Measurements from ENCODE around the gene MGRN1.

The MGRN1 gene

DNA sequence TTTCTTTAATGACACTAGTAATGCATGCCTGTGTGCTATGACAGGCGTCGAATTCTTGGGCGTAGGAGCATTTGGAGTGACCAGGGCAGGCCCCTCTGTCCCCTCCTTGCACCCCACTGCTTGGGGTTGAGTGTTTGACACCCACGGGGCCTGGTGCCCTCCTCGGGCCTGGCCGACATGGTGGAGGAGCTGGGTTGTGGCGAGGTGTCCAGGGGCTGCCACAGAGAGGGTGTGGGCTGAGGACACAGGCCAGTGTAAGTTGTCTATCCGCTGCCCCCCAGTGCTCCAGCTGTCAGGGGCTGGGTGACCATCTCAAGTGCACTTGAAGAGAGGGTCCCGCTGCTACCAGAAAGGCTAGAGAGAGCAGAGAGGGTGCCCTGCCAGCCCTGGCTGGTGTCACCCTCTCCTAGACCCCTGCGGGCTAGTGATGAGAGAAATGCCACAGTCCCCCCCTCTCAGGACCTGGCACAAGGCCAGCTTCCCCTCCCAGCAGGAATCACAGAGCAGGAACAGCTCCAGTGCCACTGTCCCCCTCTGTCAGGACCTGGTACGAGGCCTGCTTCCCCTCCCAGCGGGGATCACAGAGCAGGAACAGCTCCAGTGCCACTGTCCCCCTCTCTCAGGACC lies 30.5 kb downstream of the MGRN1 start:
- no peak for DNase-seq

DNA sequence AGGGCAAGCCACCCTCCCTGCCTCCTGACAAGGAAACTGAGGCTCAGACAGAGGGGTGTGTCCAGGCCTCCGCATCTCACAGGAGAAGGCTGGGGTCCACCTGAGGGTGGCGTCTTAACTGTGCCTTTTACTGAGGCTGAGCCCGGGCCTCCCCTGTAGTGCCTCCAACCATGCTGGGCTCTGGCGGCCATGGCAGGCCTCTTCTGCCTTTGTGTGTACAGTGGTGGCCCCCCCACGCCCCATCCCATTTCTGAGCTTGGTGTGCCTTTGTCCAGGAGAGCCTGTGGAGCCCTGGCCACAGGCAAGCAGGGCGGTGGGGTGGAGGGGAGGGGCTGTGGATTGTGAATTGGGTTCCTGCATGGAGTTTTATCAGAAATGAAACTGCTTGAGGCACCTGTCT lies 31.2 kb downstream of the MGRN1 start:
- DNase-seq: no peak

DNA sequence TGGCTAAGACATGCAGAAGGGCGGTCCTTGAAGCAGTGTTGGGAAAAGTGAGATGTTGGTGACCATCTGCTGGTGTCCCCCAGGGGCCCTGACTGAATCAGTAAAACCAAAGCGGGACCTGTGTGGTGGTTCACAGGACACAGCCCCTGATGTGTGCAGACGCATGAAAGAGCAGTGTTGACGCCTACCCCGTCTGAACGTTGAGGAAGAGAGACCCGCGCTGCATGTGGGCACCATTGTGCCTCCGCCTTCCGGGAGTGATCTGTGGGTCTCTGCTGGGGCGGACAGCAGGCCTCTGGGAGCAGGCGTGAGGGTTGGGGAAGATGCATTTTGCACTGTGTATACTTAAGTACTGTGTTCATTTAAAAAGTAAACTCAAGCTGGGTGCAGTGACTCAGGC lies 31.6 kb downstream of the MGRN1 start:
- DNase-seq: no peak

DNA sequence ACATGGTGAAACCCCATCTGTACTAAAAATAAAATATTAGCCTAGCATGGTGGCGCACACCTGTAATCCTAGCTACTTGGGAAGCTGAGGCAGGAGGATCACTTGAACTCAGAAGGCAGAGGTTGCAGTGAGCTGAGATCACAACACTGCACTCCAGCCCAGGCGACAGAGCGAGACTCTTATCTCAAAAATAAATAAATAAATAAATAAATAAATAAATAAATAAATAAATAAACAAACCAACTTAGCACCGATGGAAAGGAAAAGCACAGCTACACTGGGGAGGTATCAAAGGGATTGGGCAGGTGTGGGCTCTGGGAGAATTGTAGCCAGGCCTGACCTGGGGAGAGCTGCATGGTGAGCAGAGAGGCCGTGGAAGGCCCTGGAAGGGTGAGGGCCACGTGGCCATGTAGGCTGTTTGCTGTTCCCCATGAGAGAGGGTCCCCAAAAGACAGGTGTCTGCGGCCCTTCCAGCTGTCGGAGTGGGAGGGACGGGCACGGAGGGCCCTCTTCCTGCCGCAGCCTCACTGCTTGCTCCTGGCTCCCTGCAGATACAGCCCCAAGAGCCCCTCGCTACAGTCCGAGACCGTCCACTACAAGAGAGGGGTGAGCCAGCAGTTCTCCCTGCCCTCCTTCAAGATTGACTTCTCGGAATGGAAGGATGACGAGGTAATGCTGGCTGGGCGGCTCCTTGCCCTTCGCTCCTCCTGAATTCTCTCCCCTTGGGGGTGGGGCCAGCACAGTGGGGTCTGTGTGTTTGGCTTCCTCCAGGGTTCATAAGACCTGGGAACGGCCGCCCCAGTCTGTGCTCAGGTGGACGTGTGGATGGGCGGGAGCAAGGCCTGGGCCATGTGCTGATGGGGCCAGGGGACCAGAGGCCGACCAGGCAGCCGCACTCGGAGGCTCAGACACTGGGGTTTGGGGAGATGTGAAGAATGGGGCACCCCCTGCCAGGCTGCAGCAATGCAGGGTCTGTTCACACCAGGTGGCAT lies 32.4 kb downstream of the MGRN1 start:
- DNase-seq: no peak

DNA sequence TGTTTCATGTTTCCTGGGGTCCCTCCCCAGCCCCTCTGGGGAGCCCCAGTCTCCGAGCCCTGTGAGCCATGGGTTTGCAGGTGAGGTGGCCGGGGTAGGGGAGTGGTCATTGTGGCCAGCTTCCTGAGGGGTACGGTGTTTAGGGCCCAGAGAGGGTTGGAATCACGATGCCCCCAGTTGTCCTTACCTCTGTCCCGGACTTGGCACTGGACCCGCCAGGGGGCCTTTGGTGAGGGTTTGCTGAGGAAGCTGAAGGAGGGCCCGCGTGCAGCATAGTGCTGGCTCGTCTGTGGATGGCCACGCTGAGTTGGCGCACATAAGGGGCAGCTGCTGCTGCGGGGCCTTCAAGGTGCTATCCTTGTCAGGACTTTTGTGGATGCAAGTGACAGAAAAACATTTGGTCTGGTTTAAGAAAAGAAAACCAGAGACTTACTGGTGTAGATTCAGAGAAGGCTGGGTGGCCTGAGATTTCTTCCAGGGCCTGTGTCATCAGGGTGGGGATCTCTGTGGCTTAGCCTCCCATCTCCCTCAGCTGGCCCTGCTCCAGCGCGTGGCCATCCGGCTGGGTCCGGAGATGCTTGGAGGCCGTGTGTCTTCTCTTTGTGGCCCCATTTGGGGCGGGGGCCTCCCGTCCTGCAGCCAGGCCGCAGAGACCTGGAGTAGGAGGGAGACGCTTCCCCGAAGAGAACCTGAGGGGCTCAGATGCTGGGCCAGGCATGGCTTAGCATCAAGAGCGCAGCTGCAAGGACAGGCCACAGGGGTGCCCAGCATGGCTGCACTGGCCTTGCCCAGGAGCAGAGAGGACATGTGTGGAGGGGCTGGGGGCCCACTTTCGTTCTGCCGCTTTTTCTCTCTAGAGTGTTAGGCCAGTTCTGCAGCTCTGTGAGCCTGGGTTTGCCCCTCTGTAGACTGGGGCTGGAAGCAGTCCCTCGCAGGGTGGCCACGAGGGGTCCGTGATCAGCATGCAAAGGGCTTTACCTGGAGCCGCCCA lies 35.0 kb downstream of the MGRN1 start:
- no peak for DNase-seq

DNA sequence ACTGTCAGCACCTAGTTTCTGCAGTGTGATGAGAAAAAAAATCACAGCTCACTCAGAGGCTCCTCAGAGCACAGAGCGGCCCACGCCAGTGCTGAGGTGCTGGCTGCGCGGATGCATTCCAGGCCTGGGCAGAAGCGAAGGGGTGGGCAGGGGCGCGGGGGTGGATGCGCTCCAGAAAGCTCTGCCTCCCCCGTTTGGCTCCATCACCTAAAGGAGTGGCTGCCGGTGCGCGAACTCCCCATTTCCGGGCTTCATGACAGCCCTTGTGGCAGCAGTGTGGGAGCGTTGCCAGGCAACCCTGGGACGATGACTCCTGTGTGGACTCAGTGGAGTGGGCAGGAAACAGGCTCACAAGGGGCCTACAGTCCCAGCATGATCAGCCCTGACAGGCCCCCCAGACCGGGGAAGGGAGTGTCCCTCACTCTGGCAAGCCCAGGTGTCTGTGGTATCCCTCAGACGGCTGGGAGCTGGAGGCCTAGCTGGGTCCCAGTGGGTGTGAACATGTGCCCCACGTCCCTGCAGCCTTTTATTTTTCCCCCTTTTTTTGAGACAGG lies 35.9 kb downstream of the MGRN1 start:
- no peak for DNase-seq

DNA sequence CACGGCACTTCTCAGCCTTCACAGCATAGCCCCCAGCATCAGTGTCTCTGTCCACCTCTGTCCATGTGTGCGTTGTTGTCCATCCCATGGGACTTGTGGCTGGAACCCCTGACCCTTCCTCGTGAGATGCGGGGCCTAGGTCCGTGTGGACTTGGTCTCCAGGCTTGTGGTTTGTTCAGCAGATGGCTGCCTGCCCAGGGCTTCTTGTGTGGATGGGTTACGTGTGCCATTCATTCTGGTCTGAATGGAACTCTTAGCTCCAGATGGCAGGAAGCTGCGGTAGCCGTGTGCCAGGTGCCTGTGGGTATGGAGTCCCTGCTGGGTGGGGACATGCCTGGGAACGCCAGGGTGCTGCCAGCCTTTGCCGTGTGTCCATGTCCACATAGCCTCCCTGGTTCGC lies 37.0 kb downstream of the MGRN1 start:
- DNase-seq: no peak

DNA sequence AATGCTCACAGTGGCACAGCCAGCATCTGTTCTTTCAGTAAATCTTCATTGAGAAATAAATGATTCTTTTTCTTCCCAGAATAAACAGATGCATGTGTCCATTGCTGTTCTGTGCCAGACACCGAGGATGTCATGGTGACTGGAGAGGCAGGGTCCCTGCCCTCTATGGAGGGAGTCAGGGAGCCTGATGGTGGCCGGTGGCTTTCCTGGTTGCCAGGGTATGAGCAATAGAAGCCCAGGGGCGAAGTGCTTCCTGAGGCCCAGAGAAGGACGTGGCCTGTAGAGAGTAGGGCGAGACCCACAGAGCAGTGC lies 38.8 kb downstream of the MGRN1 start:
- DNase-seq: peak; percentile 39

DNA sequence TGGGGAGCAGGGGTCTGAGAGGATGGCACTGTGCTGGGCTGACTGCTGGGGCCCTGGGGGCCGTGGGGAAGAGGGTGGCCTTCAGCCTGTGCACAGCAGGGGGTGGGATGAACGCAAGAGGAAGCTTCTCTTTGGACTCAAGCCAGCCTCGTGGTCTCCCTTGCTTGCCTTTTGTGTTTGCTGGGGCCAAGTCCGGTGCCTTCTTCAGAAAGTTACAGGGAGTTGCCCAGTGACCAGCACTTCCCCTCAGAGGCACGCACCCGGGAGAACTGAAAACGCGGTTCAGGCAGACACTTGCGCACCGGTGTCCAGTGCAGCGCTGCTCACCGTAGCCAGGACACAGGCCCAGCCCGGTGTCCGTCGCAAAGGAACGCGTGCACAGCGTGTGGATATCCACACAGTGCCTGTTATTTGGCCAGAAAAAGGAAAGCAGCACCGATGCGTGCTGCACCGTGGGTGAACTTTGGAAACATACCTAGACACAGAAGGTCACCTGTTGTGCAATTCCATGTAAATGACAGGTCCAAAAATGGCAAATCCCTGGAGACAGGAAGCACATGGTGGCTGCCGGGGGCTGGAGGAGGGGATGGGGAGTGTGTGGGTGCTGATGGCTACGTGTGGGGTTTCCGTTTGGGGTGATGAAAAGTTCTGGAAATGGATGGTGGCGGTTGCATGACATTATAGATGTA lies 39.3 kb downstream of the MGRN1 start:
- no peak for DNase-seq

DNA sequence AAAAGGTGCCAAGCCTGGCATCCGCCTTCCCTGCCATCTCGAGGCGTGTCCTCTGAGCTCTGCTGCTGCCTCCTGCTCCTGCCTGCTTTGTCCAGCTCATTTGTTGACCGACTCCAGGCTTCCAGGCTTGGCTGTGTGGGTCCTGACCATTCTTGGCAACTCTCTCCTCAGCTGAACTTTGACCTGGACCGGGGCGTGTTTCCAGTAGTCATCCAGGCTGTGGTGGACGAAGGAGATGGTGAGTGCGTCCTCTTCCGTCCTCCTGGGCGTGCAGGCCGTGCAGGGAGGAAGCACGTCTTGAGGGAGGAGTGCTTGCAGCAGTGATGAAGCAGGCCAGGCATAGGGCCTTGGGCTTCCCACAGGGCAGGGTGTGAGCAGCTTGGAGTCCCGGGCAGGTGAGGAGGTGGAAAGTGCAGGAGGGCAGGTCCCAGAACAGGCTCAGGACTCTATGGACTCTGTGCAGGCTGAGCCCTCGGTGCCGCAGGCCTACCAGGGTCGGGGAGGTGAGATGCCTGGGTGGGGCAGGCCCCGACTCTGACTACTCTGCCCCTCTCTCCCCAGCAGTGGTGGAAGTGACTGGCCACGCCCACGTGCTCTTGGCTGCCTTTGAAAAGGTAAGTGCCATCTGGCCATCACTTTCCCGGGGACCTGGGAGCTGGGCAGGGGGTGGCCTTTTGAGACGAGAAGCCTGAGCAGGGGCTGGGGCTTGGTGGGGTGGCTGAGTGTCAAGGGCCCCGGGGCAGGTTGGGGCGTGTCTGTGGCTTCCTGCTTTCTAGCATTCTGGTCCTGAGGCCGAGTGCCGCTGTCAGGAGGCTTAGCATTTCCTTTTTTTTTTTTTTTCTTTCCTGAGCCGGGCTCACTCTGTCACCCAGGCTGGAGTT lies 40.2 kb downstream of the MGRN1 start:
- no peak for DNase-seq

DNA sequence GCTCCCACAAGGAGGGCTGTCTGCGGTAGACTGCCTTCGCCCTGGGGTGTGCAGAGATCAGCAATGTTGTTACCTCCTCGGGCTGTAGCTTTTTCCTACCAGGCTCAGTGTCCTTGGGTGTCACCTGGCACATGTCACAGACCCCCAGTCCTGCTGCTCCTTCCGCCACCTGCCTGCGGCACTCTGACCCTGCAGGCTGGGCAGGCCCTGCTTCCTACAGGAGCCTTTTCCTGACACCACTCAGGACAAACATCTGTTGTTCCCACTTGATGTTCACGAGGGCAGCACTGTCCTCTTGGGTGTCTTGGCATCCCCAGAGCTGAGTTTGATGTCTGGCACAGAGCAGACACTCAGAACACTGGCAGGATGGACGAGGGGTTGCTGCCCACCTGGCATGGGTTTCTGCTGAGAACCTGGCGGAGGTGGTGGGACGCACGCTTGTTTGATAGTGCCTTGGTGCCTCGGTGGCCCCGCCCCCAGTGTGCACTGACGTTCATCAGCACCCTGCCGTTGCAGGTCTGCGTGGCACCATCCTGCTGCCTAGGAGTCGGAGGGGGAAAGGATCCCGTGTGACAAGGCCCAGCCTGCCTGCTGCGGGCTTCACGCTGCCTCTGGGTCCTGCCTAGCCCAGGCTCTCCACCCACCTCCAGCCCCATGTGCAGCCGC lies 42.0 kb downstream of the MGRN1 start:
- no peak for DNase-seq

DNA sequence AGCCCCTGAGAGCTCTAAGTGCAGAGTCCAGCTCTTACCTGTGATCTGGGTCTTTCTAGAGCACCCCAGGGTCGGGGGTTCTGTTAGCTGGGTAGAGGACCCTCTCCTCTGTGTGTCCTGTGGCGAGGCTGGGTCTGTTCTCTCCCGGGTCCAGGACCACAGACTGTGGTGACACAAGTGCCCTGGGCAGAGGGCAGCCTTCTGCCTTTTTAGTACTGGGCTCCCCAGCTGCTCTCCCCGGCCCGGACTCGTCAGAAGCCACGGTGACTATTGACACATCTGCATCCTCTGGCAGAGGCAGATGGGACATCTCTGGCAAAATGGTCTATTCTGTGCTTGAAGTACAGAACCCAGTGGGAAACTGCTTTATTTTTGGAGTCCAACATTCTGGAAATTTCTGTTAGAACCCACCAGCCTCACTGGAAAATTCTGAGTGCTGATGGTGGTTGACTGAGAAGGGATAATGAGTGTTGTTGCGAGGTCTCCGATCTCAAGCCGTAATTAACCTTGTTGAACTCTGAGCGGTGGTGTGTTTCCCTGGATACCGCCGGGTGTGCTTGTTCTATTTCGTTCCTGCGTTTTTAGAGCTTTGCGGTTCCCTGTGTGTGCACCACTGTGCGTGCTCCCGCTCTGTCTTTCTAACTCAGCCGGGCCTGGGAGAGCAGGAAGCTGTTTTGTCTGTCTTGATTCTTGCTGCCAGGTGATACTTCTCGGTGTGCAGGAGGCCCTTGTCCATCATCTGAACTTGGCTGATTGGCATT lies 42.8 kb downstream of the MGRN1 start:
- DNase-seq: peak; percentile 36

DNA sequence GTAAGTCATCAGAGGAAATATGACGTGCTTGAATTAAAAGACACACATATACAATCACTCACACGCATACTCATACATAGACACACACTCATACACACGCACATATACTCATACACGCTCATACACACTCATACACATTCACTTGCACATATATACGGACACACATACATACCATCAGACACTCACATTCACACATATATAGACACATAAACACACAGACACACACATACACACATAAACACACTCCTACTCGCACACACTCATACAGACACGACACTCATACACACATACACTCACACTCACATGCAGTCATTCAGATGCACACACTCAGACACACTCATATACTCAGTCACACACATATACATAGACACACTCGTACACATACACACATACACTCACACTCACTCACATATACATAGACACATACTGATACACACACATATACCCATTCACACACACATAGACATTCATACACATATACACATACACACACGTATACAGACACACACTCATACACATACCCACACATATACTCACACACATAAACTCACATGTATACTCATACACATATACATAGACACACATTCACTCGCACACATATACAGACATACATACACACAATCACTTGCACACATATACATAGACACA lies 43.8 kb downstream of the MGRN1 start:
- no peak for DNase-seq

DNA sequence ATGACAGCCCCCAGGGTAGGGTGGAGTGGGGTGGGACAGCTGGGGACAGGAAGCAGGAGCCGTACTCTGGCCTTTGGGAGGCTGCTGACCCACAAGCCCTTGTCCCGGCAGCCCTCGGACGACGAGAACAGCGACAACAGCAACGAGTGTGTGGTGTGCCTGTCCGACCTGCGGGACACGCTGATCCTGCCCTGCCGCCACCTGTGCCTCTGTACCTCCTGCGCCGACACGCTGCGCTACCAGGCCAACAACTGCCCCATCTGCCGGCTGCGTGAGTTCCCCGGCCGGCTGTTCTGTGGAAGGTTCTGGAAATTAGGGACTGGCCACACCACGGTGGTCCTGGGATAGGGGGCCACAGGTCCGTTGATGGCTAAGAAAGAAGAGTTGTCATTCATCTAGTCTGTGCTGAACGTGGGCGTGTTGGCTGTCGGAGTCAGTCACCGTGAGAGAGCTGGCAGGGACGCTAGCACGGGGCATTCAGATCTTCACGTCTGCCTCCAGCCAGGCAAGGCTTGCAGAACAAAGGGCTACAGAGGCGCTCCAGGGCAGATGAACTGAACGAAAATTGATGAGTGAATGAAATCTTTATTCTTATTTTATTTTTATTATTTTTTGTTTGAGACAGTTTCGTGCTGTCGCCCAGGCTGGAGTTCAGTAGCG lies 48.9 kb downstream of the MGRN1 start:
- DNase-seq: no peak

DNA sequence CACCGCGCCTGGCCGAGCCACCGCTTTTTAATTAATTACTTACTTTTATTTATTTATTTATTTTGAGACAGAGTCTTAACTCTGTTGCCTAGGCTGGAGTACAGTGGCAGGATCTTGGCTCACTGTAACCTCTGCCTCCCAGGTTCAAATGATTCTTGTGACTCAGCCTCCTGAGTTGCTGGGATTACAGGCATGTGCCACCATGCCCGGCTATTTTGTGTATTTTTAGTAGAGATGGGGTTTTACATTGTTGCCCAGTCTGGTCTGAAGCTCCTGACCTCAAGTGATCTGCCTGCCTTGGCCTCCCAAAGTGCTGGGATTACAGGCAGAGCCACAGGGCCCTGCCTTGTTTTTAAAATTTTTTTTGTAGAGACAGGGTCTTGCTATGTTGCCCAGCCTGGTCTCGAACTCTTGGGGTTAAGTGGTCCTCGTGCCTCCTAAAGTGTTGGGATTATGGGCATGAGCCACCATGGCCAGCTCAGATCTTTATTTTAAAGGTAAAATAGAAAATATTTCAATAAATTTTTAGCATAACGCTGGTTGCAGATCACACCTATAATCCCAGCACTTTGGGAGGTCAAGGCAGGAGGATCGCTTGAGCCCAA lies 50.4 kb downstream of the MGRN1 start:
- no peak for DNase-seq

DNA sequence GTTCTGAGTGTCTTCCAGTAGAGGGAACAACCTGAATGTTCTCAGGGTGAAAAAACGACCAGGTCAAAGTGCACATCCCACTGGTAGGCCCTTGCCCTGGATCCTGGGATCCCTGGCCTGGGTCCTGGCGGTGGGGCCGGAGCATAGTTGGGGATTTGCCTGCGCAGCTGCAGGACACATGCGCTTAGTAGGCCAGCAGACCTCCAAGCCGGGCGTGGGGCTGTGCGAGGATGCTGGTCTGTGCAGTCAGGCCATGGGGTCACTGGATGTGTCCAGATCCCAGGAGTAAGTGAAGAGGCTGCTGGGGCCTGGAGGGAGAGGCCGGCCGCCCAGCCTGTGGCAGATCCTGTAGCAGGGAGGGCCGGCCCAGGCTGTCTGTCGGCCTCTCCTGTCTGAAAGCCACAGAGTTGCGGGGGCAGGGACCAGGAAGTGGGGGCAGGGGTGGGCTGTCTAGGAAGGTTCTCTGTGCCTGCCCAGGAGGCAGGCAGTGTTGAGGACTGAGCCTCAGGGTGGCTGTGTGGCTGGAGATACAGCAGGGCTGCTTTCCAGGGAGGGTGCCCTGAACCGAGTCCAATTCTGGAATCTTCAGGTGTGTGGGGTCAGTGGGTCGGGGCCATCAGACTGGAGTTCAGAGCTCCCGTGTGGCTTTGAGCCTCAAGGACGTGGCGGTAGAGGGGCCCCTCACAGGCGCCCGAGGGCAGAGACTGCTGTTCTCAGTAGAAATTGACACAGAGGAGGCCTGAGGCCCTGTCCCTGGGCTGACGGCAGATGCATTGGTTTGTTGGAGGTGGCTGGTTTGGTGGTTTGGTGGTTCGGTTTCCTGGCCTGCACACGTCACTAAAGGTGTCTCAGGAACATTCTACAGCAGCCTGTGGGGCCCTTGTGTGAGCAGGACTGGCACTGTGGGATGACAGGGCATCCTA lies 51.5 kb downstream of the MGRN1 start:
- DNase-seq: no peak

DNA sequence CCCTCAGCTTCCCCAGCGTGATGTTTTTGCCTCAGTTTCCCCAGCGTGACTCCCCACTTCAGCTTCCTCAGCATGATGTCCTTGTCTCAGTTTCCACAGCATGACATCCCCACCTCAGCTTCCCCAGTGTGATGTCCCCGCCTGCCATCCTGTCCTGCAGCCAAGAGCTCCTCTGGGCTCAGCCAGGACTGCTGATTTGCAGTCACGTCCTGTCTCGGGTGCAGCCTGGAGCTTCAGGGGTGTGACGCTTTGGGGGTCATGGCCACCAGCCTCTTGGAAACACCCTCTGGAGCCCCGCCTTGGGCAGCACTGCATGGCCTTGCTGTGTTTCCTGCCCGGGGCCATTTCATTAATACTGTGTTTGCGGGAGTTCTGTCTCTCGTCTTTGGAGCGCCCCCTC lies 52.2 kb downstream of the MGRN1 start:
- DNase-seq: no peak

Data from NCI-H1417 treated with DMSO at 0.1 percent for 48 hours (cell line).